SJSA1 (cell line): ENCODE data around the gene HPSE2. TPM values are rescaled to one million over a fixed set of nuclear protein-coding genes. Genes with fewer than 3 reads are reported as not detected.
A peak's percentile ranks its signal among the peaks of the same experiment; 100 is the strongest.

ENCODE experiments used
- DNase-seq, 2 experiments: peaks; one replicate each; pipeline ENCODE4 v3.0.0-alpha.2; 2015 to 2020; ENCODE audit warnings: low spot score in 2 of 2, low read depth in 1 of 2
- H3K27ac ChIP-seq: fragments of 250-450 bp; sonication (Bioruptor Pico); 2 replicates; pipeline ENCODE4 v1.5.1; 2020; ENCODE audit warnings: mild to moderate bottlenecking, moderate library complexity
- H3K27me3 ChIP-seq: fragments of 250-450 bp; sonication (Bioruptor Pico); replicated peaks from 2 replicates; pipeline ENCODE4 v1.5.1; 2020; ENCODE audit warnings: mild to moderate bottlenecking, moderate library complexity
- H3K36me3 ChIP-seq: fragments of 250-450 bp; sonication (Bioruptor Pico); 2 replicates; pipeline ENCODE4 v1.5.1; 2020; ENCODE audit warnings: mild to moderate bottlenecking
- H3K4me1 ChIP-seq: fragments of 250-450 bp; sonication (Bioruptor Pico); replicated peaks from 2 replicates; pipeline ENCODE4 v1.6.1; 2021; ENCODE audit warnings: mild to moderate bottlenecking
- H3K4me3 ChIP-seq: fragments of 250-450 bp; sonication (Bioruptor Pico); 2 replicates; pipeline ENCODE4 v1.5.1; 2020; ENCODE audit warnings: mild to moderate bottlenecking
- H3K9me3 ChIP-seq: fragments of 250-450 bp; sonication (Bioruptor Pico); replicated peaks from 2 replicates; pipeline ENCODE4 v1.5.1; 2020; ENCODE audit warnings: mild to moderate bottlenecking
- total RNA-seq: library from RNA; depleted of rRNA; stranded (reverse); fragments of >200 nt; shearing (Covaris generic); gene quantifications from 2 replicates; pipeline ENCODE4 v1.2.3, GENCODE V29; 2014

The HPSE2 gene
- total RNA-seq, 1 experiment from 2014 or later = not detected

GRCh38 chr10:98676895-98677294, 558.8 kb downstream of the HPSE2 start:
- Histone ChIP-seq H3K4me3 (no peak overlapping the region), H3K27ac (no peak overlapping the region), H3K9me3 (no peaks in the 10 kb centered on the region), H3K36me3 (no peaks in the 10 kb centered on the region), H3K27me3 (no peaks in the 10 kb centered on the region), H3K4me1 (no peaks in the 10 kb centered on the region)
- DNase-seq = no peak

- Histone ChIP-seq H3K9me3 (no peaks in the 10 kb centered on the region), H3K36me3 (no peaks in the 10 kb centered on the region), H3K4me3 (no peak overlapping the region), H3K27ac (no peak overlapping the region), H3K27me3 (no peaks in the 10 kb centered on the region), H3K4me1 (no peaks in the 10 kb centered on the region)
- no peak for DNase-seq
Measured at GRCh38 chr10:98675902-98676301, 559.8 kb downstream of the HPSE2 start.

DNA sequence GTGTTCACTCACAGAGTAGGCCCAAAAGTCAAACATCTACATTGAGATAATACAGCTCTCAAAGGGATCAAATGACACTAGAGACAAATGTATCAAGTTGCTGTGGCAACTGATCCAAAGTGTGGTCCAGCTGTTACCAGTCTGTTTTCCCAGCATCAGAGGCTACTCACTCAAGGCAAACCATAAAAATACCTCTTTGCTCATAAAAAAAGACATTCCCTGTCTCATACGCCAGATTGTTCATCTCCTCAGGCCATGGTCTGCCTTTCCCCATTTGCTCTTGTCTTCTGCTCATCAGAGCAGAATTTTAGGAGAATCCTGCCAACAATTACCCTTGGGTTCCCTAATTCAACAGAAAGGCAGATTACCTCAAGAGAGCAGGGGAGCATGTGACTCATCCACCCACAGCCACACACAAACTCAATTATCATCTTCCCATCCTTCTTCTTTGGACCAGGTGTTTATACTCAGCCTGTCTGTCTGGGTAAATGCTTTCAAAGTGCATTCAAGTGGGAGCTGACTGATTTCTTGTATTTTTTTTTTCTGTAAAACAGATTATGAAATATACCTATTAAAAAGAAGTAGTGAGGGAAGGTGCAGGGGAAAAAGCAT, 562.4 kb downstream of the HPSE2 start:
- Histone ChIP-seq H3K4me3 (no peak overlapping the region), H3K4me1 (no peaks in the 10 kb centered on the region), H3K36me3 (no peaks in the 10 kb centered on the region), H3K27me3 (no peaks in the 10 kb centered on the region), H3K9me3 (no peaks in the 10 kb centered on the region), H3K27ac (no peak overlapping the region)
- DNase-seq = no peak

GRCh38 chr10:98667081-98667480, 568.6 kb downstream of the HPSE2 start:
- Histone ChIP-seq H3K4me3 (no peak overlapping the region), H3K36me3 (no peaks in the 10 kb centered on the region), H3K27me3 (no peaks in the 10 kb centered on the region), H3K27ac (no peak overlapping the region), H3K4me1 (no peaks in the 10 kb centered on the region), H3K9me3 (0 out of 2 replicates have a peak, but pooled peaks cover 3% of the 10 kb centered on the region)
- no peak for DNase-seq

DNA sequence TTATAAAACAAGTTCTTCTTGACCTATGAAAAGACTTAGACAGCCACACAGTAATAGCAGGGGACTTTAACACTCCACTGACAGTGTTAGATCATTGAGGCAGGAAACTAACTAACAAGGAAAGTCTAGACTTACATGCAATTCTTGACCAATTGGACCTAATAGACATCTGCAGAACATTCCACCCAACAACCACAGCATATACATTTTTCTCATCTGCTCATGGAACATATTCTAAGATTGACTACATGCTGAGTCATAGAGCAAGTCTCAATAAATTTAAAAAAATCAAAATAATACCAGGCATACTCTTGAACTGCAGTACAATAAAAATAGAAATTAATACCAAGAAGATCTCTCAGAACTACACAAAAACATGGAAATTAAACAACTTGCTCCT, 569.4 kb downstream of the HPSE2 start:
- Histone ChIP-seq H3K9me3 (0 out of 2 replicates have a peak, but pooled peaks cover 3% of the 10 kb centered on the region), H3K27ac (no peak overlapping the region), H3K36me3 (no peaks in the 10 kb centered on the region), H3K4me1 (no peaks in the 10 kb centered on the region), H3K27me3 (no peaks in the 10 kb centered on the region), H3K4me3 (no peak overlapping the region)
- no peak for DNase-seq

- Histone ChIP-seq H3K27me3 (no peaks in the 10 kb centered on the region), H3K4me1 (no peaks in the 10 kb centered on the region), H3K27ac (no peak overlapping the region), H3K4me3 (no peak overlapping the region), H3K36me3 (no peaks in the 10 kb centered on the region), H3K9me3 (0 out of 2 replicates have a peak, but pooled peaks cover 3% of the 10 kb centered on the region)
- DNase-seq = peak in 1 of 2 experiments; percentile 11
Measured at GRCh38 chr10:98664329-98665042, 571.2 kb downstream of the HPSE2 start.

DNA sequence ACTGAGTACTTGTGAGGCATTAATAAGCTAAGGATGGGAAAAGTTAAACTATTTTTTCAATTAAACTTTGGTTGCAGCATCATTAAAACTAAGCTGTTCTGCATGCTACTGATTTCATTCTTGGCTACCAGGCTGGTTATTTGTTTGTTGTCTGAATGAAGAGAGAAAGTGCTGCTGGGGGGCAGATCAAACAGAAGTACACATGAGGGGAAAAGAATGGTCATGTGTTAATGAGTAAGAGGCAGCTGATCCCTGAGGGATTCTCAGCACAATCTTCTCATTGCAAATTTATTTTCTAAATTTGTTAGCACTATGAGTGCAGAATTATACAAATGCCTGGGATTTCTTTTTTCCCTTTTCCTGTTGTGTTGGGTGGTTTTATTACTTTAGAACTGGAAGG, 575.7 kb downstream of the HPSE2 start:
- no peaks in the 10 kb centered on the region for H3K9me3 ChIP-seq
- H3K27me3 ChIP-seq = no peaks in the 10 kb centered on the region
- no peaks in the 10 kb centered on the region for H3K36me3 ChIP-seq
- no peak overlapping the region for H3K4me3 ChIP-seq
- DNase-seq = no peak
- H3K27ac ChIP-seq = no peak overlapping the region
- H3K4me1 ChIP-seq = no peaks in the 10 kb centered on the region

DNA sequence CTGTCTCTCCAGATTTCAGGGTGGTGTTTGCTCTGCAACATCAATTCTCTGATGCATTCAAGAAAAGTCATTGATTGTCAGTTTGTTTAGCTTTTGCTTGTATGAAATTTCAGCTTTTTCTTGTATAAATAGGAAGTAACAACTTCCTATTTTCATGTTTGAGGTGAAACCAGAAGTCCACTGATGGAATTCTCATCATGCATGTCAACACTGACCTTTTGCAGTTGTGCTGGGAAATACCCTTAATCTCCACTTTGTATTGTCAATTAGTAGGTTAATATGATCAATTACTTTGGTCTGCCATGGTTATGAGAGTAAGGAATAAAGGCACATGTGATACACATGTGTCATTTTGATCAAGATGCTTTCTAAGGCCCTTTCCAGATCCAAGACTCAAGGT, 580.2 kb downstream of the HPSE2 start:
- no peak for DNase-seq

GRCh38 chr10:98649170-98649569, 586.5 kb downstream of the HPSE2 start:
- Histone ChIP-seq H3K27ac (no peak overlapping the region), H3K27me3 (no peaks in the 10 kb centered on the region), H3K4me1 (no peaks in the 10 kb centered on the region), H3K4me3 (no peak overlapping the region), H3K36me3 (no peaks in the 10 kb centered on the region), H3K9me3 (no peaks in the 10 kb centered on the region)
- DNase-seq = no peak

More for the DNA sequence above, 580.2 kb downstream of the HPSE2 start:
- Histone ChIP-seq H3K4me1 (no peaks in the 10 kb centered on the region), H3K27ac (no peak overlapping the region), H3K9me3 (no peaks in the 10 kb centered on the region), H3K36me3 (no peaks in the 10 kb centered on the region), H3K27me3 (no peaks in the 10 kb centered on the region), H3K4me3 (no peak overlapping the region)

DNA sequence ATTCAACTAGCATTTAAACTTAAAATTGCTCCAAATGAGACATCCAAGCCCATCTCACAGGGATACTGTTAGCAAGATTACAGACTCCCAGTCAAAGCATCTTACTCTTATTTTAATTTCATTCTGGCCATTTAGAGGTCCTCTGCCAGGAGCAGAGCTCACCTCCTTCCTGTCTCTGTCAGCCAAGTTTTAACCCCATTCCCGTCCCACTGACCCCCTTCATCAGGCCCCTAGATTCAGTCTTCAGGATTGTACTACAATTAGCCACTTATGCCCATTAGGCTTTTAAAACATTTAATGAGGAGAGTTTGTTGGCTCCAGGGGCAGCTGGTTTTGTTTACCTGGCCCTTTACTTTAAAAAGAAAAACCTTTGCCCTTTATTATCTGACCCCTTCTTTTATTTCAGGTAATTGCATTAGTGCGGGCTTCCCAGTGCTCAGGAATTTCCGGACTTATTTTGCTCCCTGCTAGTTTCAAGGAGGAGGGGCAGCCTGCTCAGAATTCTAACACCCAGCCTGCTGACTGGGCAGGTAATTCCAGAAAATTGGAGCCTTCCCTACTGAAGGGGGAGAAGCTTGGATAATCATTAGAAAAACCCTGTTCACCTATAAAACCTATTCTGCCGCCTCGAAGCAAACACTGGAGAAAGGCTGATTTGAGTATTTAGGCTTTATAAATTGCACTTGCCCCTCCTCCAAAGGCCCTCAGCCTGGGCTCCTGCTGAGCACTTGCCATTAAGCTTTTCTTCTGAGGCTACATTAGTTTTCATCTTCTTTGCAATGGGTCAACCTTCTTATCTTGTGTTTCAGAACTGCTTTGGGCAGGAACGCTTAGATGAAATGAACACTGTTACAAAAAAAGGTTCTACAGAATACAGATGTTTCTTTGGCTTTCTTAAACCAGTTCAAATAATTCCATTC, 588.4 kb downstream of the HPSE2 start:
- H3K27me3 ChIP-seq = 0 out of 2 replicates have a peak, but pooled peaks cover 3% of the 10 kb centered on the region
- H3K9me3 ChIP-seq = no peaks in the 10 kb centered on the region
- H3K4me3 ChIP-seq = no peak overlapping the region
- H3K27ac ChIP-seq = no peak overlapping the region
- no peak for DNase-seq
- H3K4me1 ChIP-seq = no peaks in the 10 kb centered on the region
- H3K36me3 ChIP-seq = no peaks in the 10 kb centered on the region

- no peak for DNase-seq
Measured at GRCh38 chr10:98644466-98644865, 591.2 kb downstream of the HPSE2 start.

GRCh38 chr10:98642281-98642680, 593.4 kb downstream of the HPSE2 start:
- no peaks in the 10 kb centered on the region for H3K36me3 ChIP-seq
- no peaks in the 10 kb centered on the region for H3K9me3 ChIP-seq
- H3K27ac ChIP-seq = no peak overlapping the region
- 0 out of 2 replicates have a peak, but pooled peaks cover 3% of the 10 kb centered on the region for H3K27me3 ChIP-seq
- no peaks in the 10 kb centered on the region for H3K4me1 ChIP-seq
- DNase-seq = no peak
- no peak overlapping the region for H3K4me3 ChIP-seq

More at GRCh38 chr10:98644466-98644865, 591.2 kb downstream of the HPSE2 start:
- H3K4me1 ChIP-seq = no peaks in the 10 kb centered on the region
- H3K27ac ChIP-seq = no peak overlapping the region
- 0 out of 2 replicates have a peak, but pooled peaks cover 3% of the 10 kb centered on the region for H3K27me3 ChIP-seq
- no peaks in the 10 kb centered on the region for H3K36me3 ChIP-seq
- no peak overlapping the region for H3K4me3 ChIP-seq
- no peaks in the 10 kb centered on the region for H3K9me3 ChIP-seq

- 0 out of 2 replicates have a peak, but pooled peaks cover 2% of the 10 kb centered on the region for H3K27me3 ChIP-seq
- H3K4me1 ChIP-seq = no peaks in the 10 kb centered on the region
- H3K36me3 ChIP-seq = no peaks in the 10 kb centered on the region
- H3K27ac ChIP-seq = no peak overlapping the region
- DNase-seq = no peak
- no peaks in the 10 kb centered on the region for H3K9me3 ChIP-seq
- no peak overlapping the region for H3K4me3 ChIP-seq
Measured at GRCh38 chr10:98638920-98639319, 596.7 kb downstream of the HPSE2 start.
